Right lobe of liver (tissue), 6 donors: Measurements from ENCODE around the gene AP4S1. TPM values are rescaled to one million over a fixed set of nuclear protein-coding genes. Genes with fewer than 3 reads are reported as not detected.

Experiments
- ATAC-seq, 4 donors: fragments of 200-7000 bp; cut with Tn5 transposase; one replicate each; pipeline ENCODE4 v1.9.1; 2020; ENCODE audit warnings: mild to moderate bottlenecking in 4 of 4, moderate library complexity in 4 of 4
- DNase-seq, 3 donors: peaks; one replicate each; pipeline ENCODE4 v3.0.0-alpha.2; 2020
- H3K27ac ChIP-seq, 3 donors: fragments of 200-600 bp; one replicate each; pipeline ENCODE4 v1.8.0; 2022
- H3K27me3 ChIP-seq, 2 donors: fragments of 200-600 bp; one replicate each; pipeline ENCODE4 v1.8.0; 2022
- H3K36me3 ChIP-seq, 4 donors: fragments of 200-600 bp; sonication (generic) in 1 of 4; one replicate each; pipeline versions ENCODE4 v1.5.1 to v1.8.0; 2017 to 2022; ENCODE audit warnings: control low read depth in 1 of 4
- H3K4me1 ChIP-seq, 4 donors: fragments of 200-600 bp; sonication (generic) in 1 of 4; one replicate each; pipeline versions ENCODE4 v1.5.1 to v1.8.0; 2017 to 2022; ENCODE audit warnings: control low read depth in 1 of 4
- H3K4me3 ChIP-seq, 3 donors: fragments of 200-600 bp; one replicate each; pipeline ENCODE4 v1.8.0; 2022
- H3K9me3 ChIP-seq, 4 donors: fragments of 200-600 bp; sonication (generic) in 1 of 4; one replicate each; pipeline versions ENCODE4 v1.5.1 to v1.8.0; 2017 to 2022; ENCODE audit warnings: control low read depth in 1 of 4
- CTCF ChIP-seq, 4 donors: fragments of 200-600 bp in 3 of 4; fragments of 450-650 bp in 1 of 4; IDR thresholded peaks; one replicate each; pipeline versions ENCODE4 v1.5.1 to v1.8.0; 2016 to 2022; ENCODE audit warnings: antibody characterized with exemption in 4 of 4, mild to moderate bottlenecking in 2 of 4
- POLR2A ChIP-seq: fragments of 450-650 bp; IDR thresholded peaks from one replicate; pipeline ENCODE4 v1.6.1; 2017; ENCODE audit warnings: antibody characterized with exemption, mild to moderate bottlenecking
- WGBS: methylation state at CpG from one replicate; pipeline ENCODE4 v1.1.6; 2018; ENCODE audit warnings: low coverage, low lambda C conversion rate; ENCODE audit not compliant: insufficient coverage; ENCODE audit errors: missing lambda C conversion rate; 5-methylcytosine and 5-hydroxymethylcytosine counted together
- intact Hi-C, 2 donors: fragments of 100-400 bp; cut with DNase I; formaldehyde crosslinking; loops; one replicate each; pipeline versions ENCODE4 v1.11.2 to v1.14.1; 2022
- total RNA-seq, 6 experiments: library from RNA; depleted of rRNA in 2 of 6; stranded (reverse); fragments of >200 nt in 2 of 6; fragmentation: NEBNext Ultra II Directional in 3 of 6; extraction: Animal tissue kit (Norgen Biotek cat#: 25700) in 3 of 6; gene quantifications; one replicate each; pipeline versions ENCODE4 v1.1.0 to v1.2.4, GENCODE V29; 2016 to 2023
- donor health status: DM: no; HTN: yes; CAD: no.
- donor health status: DM: no; HTN: no; CAD: no.
- donor health status: DM: no; HTN: no; CAD: no.
- donor health status: DM: no; HTN: yes; CAD: no.
- donor health status: DM: no; HTN: yes; CAD: no.

The AP4S1 gene
- total RNA-seq, 6 experiments from 2014 or later, result 2.0 to 5.3 (median 2.5) TPM

- no peak for DNase-seq
- TF ChIP-seq POLR2A (no peak), CTCF (IDR thresholded peaks at IDR 0.05) (no peak)
- Histone ChIP-seq H3K4me3 (no peak overlapping the region), H3K27me3 (no peaks in the 10 kb centered on the region), H3K27ac (no peak overlapping the region), H3K9me3 (no peaks in the 10 kb centered on the region), H3K4me1 (peaks cover 0 to 8% (median 3%) of the 10 kb centered on the region in 4 donors), H3K36me3 (peaks cover 0 to 94% (median 39%) of the 10 kb centered on the region in 4 donors)
- intact Hi-C loops, result no loop called here
- ATAC-seq, result no peak
- 93% methylated on average over 6 of the region's 6 CpGs for WGBS
Observed at GRCh38 chr14:31133133-31133532, 107.7 kb downstream of the AP4S1 start.

- DNase-seq (no peak), ATAC-seq (no peak)
- H3K9me3 ChIP-seq, result no peaks in the 10 kb centered on the region
- H3K4me3 ChIP-seq, result no peak overlapping the region
- WGBS, result 94% methylated on average over 11 of the region's 12 CpGs
- peaks cover 0 to 97% (median 45%) of the 10 kb centered on the region in 4 donors for H3K36me3 ChIP-seq
- no peak overlapping the region for H3K27ac ChIP-seq
- no peaks in the 10 kb centered on the region for H3K4me1 ChIP-seq
- no peaks in the 10 kb centered on the region for H3K27me3 ChIP-seq
- TF ChIP-seq POLR2A, result no peak
- no peak for TF ChIP-seq CTCF (IDR thresholded peaks at IDR 0.05)
- intact Hi-C loops, result no loop called here
Observed at GRCh38 chr14:31137214-31137889, 111.9 kb downstream of the AP4S1 start.

GRCh38 chr14:31138301-31138700, 112.9 kb downstream of the AP4S1 start:
- no peak for DNase-seq
- intact Hi-C loops, result no loop called here
- H3K9me3 ChIP-seq, result no peaks in the 10 kb centered on the region
- peaks cover 0 to 97% (median 45%) of the 10 kb centered on the region in 4 donors for H3K36me3 ChIP-seq
- H3K4me3 ChIP-seq, result no peak overlapping the region
- H3K27me3 ChIP-seq, result no peaks in the 10 kb centered on the region
- WGBS, result 90% methylated on average over 2 of the region's 2 CpGs
- no peaks in the 10 kb centered on the region for H3K4me1 ChIP-seq
- H3K27ac ChIP-seq, result no peak overlapping the region
- no peak for TF ChIP-seq POLR2A
- no peak for TF ChIP-seq CTCF (IDR thresholded peaks at IDR 0.05)
- no peak for ATAC-seq

GRCh38 chr14:31139301-31139847, 113.9 kb downstream of the AP4S1 start:
- intact Hi-C loops, result no loop called here
- no peaks in the 10 kb centered on the region for H3K27me3 ChIP-seq
- DNase-seq, result no peak
- no peak overlapping the region for H3K27ac ChIP-seq
- no peak for ATAC-seq
- peaks cover 0 to 99% (median 48%) of the 10 kb centered on the region in 4 donors for H3K36me3 ChIP-seq
- TF ChIP-seq CTCF (IDR thresholded peaks at IDR 0.05) (no peak), POLR2A (no peak)
- 97% methylated on average over 4 of the region's 4 CpGs for WGBS
- no peak overlapping the region for H3K4me3 ChIP-seq
- no peaks in the 10 kb centered on the region for H3K9me3 ChIP-seq
- no peaks in the 10 kb centered on the region for H3K4me1 ChIP-seq
